Testis (tissue), 3 donors: ENCODE results near the gene SUFU. TPM values are rescaled to one million over a fixed set of nuclear protein-coding genes. Genes with fewer than 3 reads are reported as not detected.

Source experiments
- DNase-seq: peaks from one replicate; pipeline ENCODE4 v3.0.0-alpha.2; 2019
- H3K27ac ChIP-seq, 2 donors: fragments of 200-600 bp; sonication (generic); one replicate each; pipeline ENCODE4 v1.5.1; 2019
- H3K27me3 ChIP-seq: fragments of 200-600 bp; sonication (generic); one replicate; pipeline ENCODE4 v1.5.1; 2019
- H3K36me3 ChIP-seq: fragments of 200-600 bp; sonication (generic); one replicate; pipeline ENCODE4 v1.5.1; 2017; ENCODE audit warnings: low read depth; ENCODE audit errors: missing control alignments
- H3K4me1 ChIP-seq: fragments of 200-600 bp; sonication (generic); one replicate; pipeline ENCODE4 v1.5.1; 2019
- H3K4me3 ChIP-seq, 2 donors: fragments of 200-600 bp; sonication (generic); one replicate each; pipeline ENCODE4 v1.5.1; 2017 to 2019
- H3K9me3 ChIP-seq: fragments of 200-600 bp; sonication (generic); one replicate; pipeline ENCODE4 v1.5.1; 2017
- CTCF ChIP-seq, 3 experiments: fragments of 450-650 bp in 2 of 3; fragments of 200-600 bp in 1 of 3; sonication (generic) in 1 of 3; IDR thresholded peaks; one replicate each; pipeline ENCODE4 v1.5.1; 2016 to 2019; ENCODE audit warnings: antibody characterized with exemption in 3 of 3, mild to moderate bottlenecking in 2 of 3, moderate library complexity in 1 of 3
- POLR2A ChIP-seq: fragments of 450-650 bp; IDR thresholded peaks from one replicate; pipeline ENCODE4 v1.6.1; 2017; ENCODE audit warnings: antibody characterized with exemption, mild to moderate bottlenecking, moderate library complexity
- WGBS, 2 donors: methylation state at CpG; one replicate each; pipeline ENCODE4 v1.1.5; 2018; 5-methylcytosine and 5-hydroxymethylcytosine counted together
- intact Hi-C: fragments of 100-400 bp; cut with DNase I; formaldehyde crosslinking; loops from one replicate; pipeline ENCODE4 v1.15.1; 2023; ENCODE audit warnings: low total_unique reads
- polyA plus RNA-seq: library from polyadenylated mRNA; stranded (reverse); fragments of 350-450 nt; fragmentation: Illumina TruSeq; extraction: RNeasy Lipid Tissue Mini Kit (QIAGEN cat#74804); gene quantifications from one replicate; pipeline ENCODE4 v1.2.3, GENCODE V29; 2014; ENCODE audit warnings: low read depth, low replicate concordance; ENCODE audit not compliant: insufficient read depth
- total RNA-seq, 2 donors: library from RNA; depleted of rRNA; stranded (reverse); fragments of >200 nt; gene quantifications; one replicate each; pipeline ENCODE4 v1.2.3, GENCODE V29; 2016

Gene SUFU
- total and polyA plus RNA-seq, 3 donors from 2014 or later, result 16.5 to 28.4 (median 22.9) TPM

- Histone ChIP-seq H3K9me3 (no peaks in the 10 kb centered on the region), H3K27ac (no peak overlapping the region), H3K27me3 (no peaks in the 10 kb centered on the region), H3K4me1 (peaks cover 62% of the 10 kb centered on the region), H3K36me3 (no peaks in the 10 kb centered on the region), H3K4me3 (no peak overlapping the region)
- intact Hi-C loops, result no loop called here
- WGBS, 2 donors, result 68 to 100% methylated on average over 1 of the region's 1 CpG
- no peak for DNase-seq
- TF ChIP-seq CTCF (IDR thresholded peaks at IDR 0.05), result no peak
- no peak for TF ChIP-seq POLR2A
Observed at GRCh38 chr10:102653060-102653459, 149.3 kb downstream of the SUFU start.

- Histone ChIP-seq H3K36me3 (no peaks in the 10 kb centered on the region), H3K4me3 (no peak overlapping the region), H3K4me1 (peaks cover 51% of the 10 kb centered on the region), H3K27ac (no peak overlapping the region), H3K27me3 (no peaks in the 10 kb centered on the region), H3K9me3 (no peaks in the 10 kb centered on the region)
- 49 to 50% methylated on average over 6 to 7 of the region's 7 CpGs for WGBS, 2 donors
- TF ChIP-seq CTCF (IDR thresholded peaks at IDR 0.05) (no peak), POLR2A (no peak)
- DNase-seq, result no peak
- intact Hi-C loops, result no loop called here
Observed at GRCh38 chr10:102654566-102654965, 150.8 kb downstream of the SUFU start.

- Histone ChIP-seq H3K27me3 (no peaks in the 10 kb centered on the region), H3K27ac (no peak overlapping the region), H3K36me3 (no peaks in the 10 kb centered on the region), H3K4me3 (no peak overlapping the region), H3K4me1 (peaks cover 47% of the 10 kb centered on the region), H3K9me3 (no peaks in the 10 kb centered on the region)
- no peak for DNase-seq
- intact Hi-C loops, result no loop called here
- TF ChIP-seq CTCF (IDR thresholded peaks at IDR 0.05), result no peak
- no peak for TF ChIP-seq POLR2A
- WGBS, 2 donors, result 88 to 89% methylated on average over 12 of the region's 12 CpGs
Observed at GRCh38 chr10:102654969-102655368, 151.2 kb downstream of the SUFU start.

- no peak for DNase-seq
- H3K9me3 ChIP-seq, result no peaks in the 10 kb centered on the region
- no peak overlapping the region for H3K4me3 ChIP-seq
- 66 to 92% methylated on average over 6 to 12 of the region's 12 CpGs for WGBS, 2 donors
- no peaks in the 10 kb centered on the region for H3K36me3 ChIP-seq
- TF ChIP-seq CTCF (IDR thresholded peaks at IDR 0.05) (no peak), POLR2A (no peak)
- peaks cover 40% of the 10 kb centered on the region for H3K4me1 ChIP-seq
- H3K27me3 ChIP-seq, result no peaks in the 10 kb centered on the region
- H3K27ac ChIP-seq, result no peak overlapping the region
- intact Hi-C loops, result no loop called here
Observed at GRCh38 chr10:102656026-102656425, 152.3 kb downstream of the SUFU start.

GRCh38 chr10:102656791-102657371 lies 153.1 kb downstream of the SUFU start:
- intact Hi-C loops, result no loop called here
- peaks cover 36% of the 10 kb centered on the region for H3K4me1 ChIP-seq
- TF ChIP-seq POLR2A, result no peak
- no peak for TF ChIP-seq CTCF (IDR thresholded peaks at IDR 0.05)
- H3K36me3 ChIP-seq, result no peaks in the 10 kb centered on the region
- H3K27me3 ChIP-seq, result no peaks in the 10 kb centered on the region
- no peaks in the 10 kb centered on the region for H3K9me3 ChIP-seq
- WGBS, 2 donors, result 64 to 76% methylated on average over 21 to 42 of the region's 42 CpGs
- peak overlapping the region; percentile 13 to 45 for H3K4me3 ChIP-seq
- H3K27ac ChIP-seq, result peak overlapping the region; percentile 25 to 48
- DNase-seq, result no peak
